Natural killer cell (primary cell): ENCODE measurements around the gene SLTM. TPM values are rescaled to one million over a fixed set of nuclear protein-coding genes. Genes with fewer than 3 reads are reported as not detected.

ENCODE experiments used
- ATAC-seq, 3 donors: fragments of 150-1000 bp in 2 of 3; fragments of 200-7000 bp in 1 of 3; cut with Tn5 transposase; 1 replicate in 1 of 3; 2 replicates in 2 of 3; pipeline ENCODE4 v1.10.0; 2021; ENCODE audit warnings: mild to moderate bottlenecking in 2 of 3, moderate library complexity in 2 of 3
- DNase-seq, 2 donors: peaks; one replicate each; pipeline versions ENCODE4 v3.0.0 to v3.0.0-alpha.2; 2013 to 2021; ENCODE audit warnings: mixed read lengths in 1 of 2
- H3K27ac ChIP-seq: one replicate; pipeline ENCODE4 v1.5.1; 2013; ENCODE audit warnings: mild to moderate bottlenecking, low read length
- H3K27me3 ChIP-seq: one replicate; pipeline ENCODE4 v1.6.1; 2013; ENCODE audit warnings: low read length; ENCODE audit not compliant: control insufficient read depth, insufficient read depth
- H3K36me3 ChIP-seq: one replicate; pipeline ENCODE4 v1.6.1; 2013; ENCODE audit warnings: low read length; ENCODE audit not compliant: control insufficient read depth, insufficient read depth
- H3K4me1 ChIP-seq: one replicate; pipeline ENCODE4 v1.6.1; 2013; ENCODE audit warnings: low read length; ENCODE audit not compliant: control insufficient read depth, insufficient read depth
- H3K4me3 ChIP-seq: one replicate; pipeline ENCODE4 v1.5.1; 2013; ENCODE audit warnings: low read length
- H3K9me3 ChIP-seq: one replicate; pipeline ENCODE4 v1.6.1; 2013; ENCODE audit warnings: low read length; ENCODE audit not compliant: control insufficient read depth, insufficient read depth
- H3K27ac Mint-ChIP-seq, 2 donors: one replicate each; pipeline ENCODE4 v1.8.0; 2022; ENCODE audit warnings: mild to moderate bottlenecking in 2 of 2, mixed read lengths in 2 of 2, moderate library complexity in 1 of 2
- H3K27me3 Mint-ChIP-seq, 2 donors: one replicate each; pipeline ENCODE4 v1.8.0; 2022; ENCODE audit warnings: low read depth in 2 of 2, mixed read lengths in 2 of 2
- H3K36me3 Mint-ChIP-seq: one replicate; pipeline ENCODE4 v1.8.0; 2022; ENCODE audit warnings: mixed read lengths
- H3K4me1 Mint-ChIP-seq, 2 donors: one replicate each; pipeline ENCODE4 v1.8.0; 2022; ENCODE audit warnings: mixed read lengths in 2 of 2
- H3K4me3 Mint-ChIP-seq: one replicate; pipeline ENCODE4 v1.8.0; 2022; ENCODE audit warnings: mild to moderate bottlenecking, moderate library complexity, mixed read lengths
- H3K9me3 Mint-ChIP-seq, 2 donors: one replicate each; pipeline ENCODE4 v1.8.0; 2022; ENCODE audit warnings: mixed read lengths in 2 of 2
- CTCF ChIP-seq: fragments of 200-600 bp; IDR thresholded peaks from one replicate; pipeline ENCODE4 v1.8.0; 2022; ENCODE audit warnings: antibody characterized with exemption
- WGBS: methylation state at CpG from one replicate; pipeline ENCODE4 v1.1.7; 2013; ENCODE audit warnings: missing lambda C conversion rate; ENCODE audit not compliant: insufficient coverage; 5-methylcytosine and 5-hydroxymethylcytosine counted together
- intact Hi-C: fragments of 100-400 bp; cut with micrococcal nuclease; formaldehyde crosslinking; loops from one replicate; pipeline ENCODE4 v1.14.2; 2022
- total RNA-seq, 4 donors: library from RNA; stranded (reverse); fragments of 120-200 nt in 1 of 4; gene quantifications; one replicate each; pipeline versions ENCODE4 v1.2.3 to v1.2.4, GENCODE V29; 2013 to 2022

SLTM gene
- total RNA-seq, 3 donors from 2014 or later (not counting 1 experiment from before 2014, with no cell fraction given), result 206 to 226 (median 223) TPM

- Mint-ChIP-seq H3K27ac (no peak overlapping the region), H3K4me1 (no peaks in the 10 kb centered on the region), H3K27me3 (no peaks in the 10 kb centered on the region), H3K9me3 (no peaks in the 10 kb centered on the region), H3K4me3 (no peak overlapping the region), H3K36me3 (peaks cover 7% of the 10 kb centered on the region)
- Histone ChIP-seq H3K27ac (no peak overlapping the region), H3K4me1 (no peaks in the 10 kb centered on the region), H3K4me3 (no peak overlapping the region), H3K9me3 (no peaks in the 10 kb centered on the region), H3K27me3 (no peaks in the 10 kb centered on the region), H3K36me3 (peaks cover 10% of the 10 kb centered on the region)
- 100% methylated on average over 2 of the region's 2 CpGs for WGBS
- DNase-seq, result no peak
- intact Hi-C loops, result no loop called here
- no peak for ATAC-seq
- no peak for TF ChIP-seq CTCF
Observed at GRCh38 chr15:58830556-58830955, 102.9 kb downstream of the SLTM start.

Other genes with a start within 250 kb of the SLTM start
- gene ADAM10, start 184.0 kb downstream of the SLTM start, total RNA-seq, result 100 to 1,000 TPM; 223 to 297 (median 259) TPM
- gene MINDY2, start 162.4 kb downstream of the SLTM start, total RNA-seq, result 10 to 100 TPM; 16.3 to 18.7 (median 18.3) TPM
- gene RNF111, start 54.0 kb upstream of the SLTM start, total RNA-seq, result 10 to 100 TPM; 39.4 to 53.1 (median 46.0) TPM
- gene CCNB2, start 171.5 kb upstream of the SLTM start, total RNA-seq, result 1 to 10 TPM in 2 of 3 donors, under 1 TPM in 1; 0.47 to 1.4 (median 1.1) TPM